ENCODE data around the gene CAST.

CAST gene

GRCh38 chr5:96703384-96703920 lies 41.3 kb downstream of the CAST start:
- DNase-seq (ENCODE audit: low spot score): peak; percentile 69

GRCh38 chr5:96703995-96704394 lies 41.8 kb downstream of the CAST start:
- TF ChIP-seq CTCF (IDR thresholded peaks at IDR 0.05; ENCODE audit: extremely low read depth, insufficient read depth, missing control alignments): no peak
- DNase-seq (ENCODE audit: low spot score): peak; percentile 17
- in situ Hi-C loops (cut with MboI; ENCODE audit: low pct_unique_long_range_greater_than_20kb, low sequenced_read_pairs, unreplicated experiment): no loop called here

More at GRCh38 chr5:96703384-96703920, 41.3 kb downstream of the CAST start:
- TF ChIP-seq CTCF (IDR thresholded peaks at IDR 0.05; ENCODE audit: extremely low read depth, insufficient read depth, missing control alignments): no peak
- in situ Hi-C loops (cut with MboI; ENCODE audit: low pct_unique_long_range_greater_than_20kb, low sequenced_read_pairs, unreplicated experiment): no loop called here

- in situ Hi-C loops (cut with MboI; ENCODE audit: low pct_unique_long_range_greater_than_20kb, low sequenced_read_pairs, unreplicated experiment): no loop called here
- no peak for DNase-seq (ENCODE audit: low spot score)
- TF ChIP-seq CTCF (IDR thresholded peaks at IDR 0.05; ENCODE audit: extremely low read depth, insufficient read depth, missing control alignments): no peak
These were observed 44.4 kb downstream of the CAST start for GRCh38 chr5:96706433-96707111.

- no peak for TF ChIP-seq CTCF (IDR thresholded peaks at IDR 0.05; ENCODE audit: extremely low read depth, insufficient read depth, missing control alignments)
- in situ Hi-C loops (cut with MboI; ENCODE audit: low pct_unique_long_range_greater_than_20kb, low sequenced_read_pairs, unreplicated experiment): no loop called here
These were observed 46.4 kb downstream of the CAST start for GRCh38 chr5:96708600-96708999.

GRCh38 chr5:96709152-96709821 lies 47.1 kb downstream of the CAST start:
- in situ Hi-C loops (cut with MboI; ENCODE audit: low pct_unique_long_range_greater_than_20kb, low sequenced_read_pairs, unreplicated experiment): no loop called here
- no peak for DNase-seq (ENCODE audit: low spot score)
- no peak for TF ChIP-seq CTCF (IDR thresholded peaks at IDR 0.05; ENCODE audit: extremely low read depth, insufficient read depth, missing control alignments)

More at GRCh38 chr5:96708600-96708999, 46.4 kb downstream of the CAST start:
- DNase-seq (ENCODE audit: low spot score): no peak

GRCh38 chr5:96712100-96712746 lies 50.0 kb downstream of the CAST start:
- DNase-seq (ENCODE audit: low spot score): no peak
- in situ Hi-C loops (cut with MboI; ENCODE audit: low pct_unique_long_range_greater_than_20kb, low sequenced_read_pairs, unreplicated experiment): no loop called here
- TF ChIP-seq CTCF (IDR thresholded peaks at IDR 0.05; ENCODE audit: extremely low read depth, insufficient read depth, missing control alignments): no peak

All from GM13977 (cell line).